ENCODE results near the gene NOP9. TPM values are rescaled to one million over a fixed set of nuclear protein-coding genes. Genes with fewer than 3 reads are reported as not detected.

NOP9 gene
- total and polyA plus RNA-seq, 2 experiments from 2014 or later, result 3.7 to 13.2 TPM

DNA sequence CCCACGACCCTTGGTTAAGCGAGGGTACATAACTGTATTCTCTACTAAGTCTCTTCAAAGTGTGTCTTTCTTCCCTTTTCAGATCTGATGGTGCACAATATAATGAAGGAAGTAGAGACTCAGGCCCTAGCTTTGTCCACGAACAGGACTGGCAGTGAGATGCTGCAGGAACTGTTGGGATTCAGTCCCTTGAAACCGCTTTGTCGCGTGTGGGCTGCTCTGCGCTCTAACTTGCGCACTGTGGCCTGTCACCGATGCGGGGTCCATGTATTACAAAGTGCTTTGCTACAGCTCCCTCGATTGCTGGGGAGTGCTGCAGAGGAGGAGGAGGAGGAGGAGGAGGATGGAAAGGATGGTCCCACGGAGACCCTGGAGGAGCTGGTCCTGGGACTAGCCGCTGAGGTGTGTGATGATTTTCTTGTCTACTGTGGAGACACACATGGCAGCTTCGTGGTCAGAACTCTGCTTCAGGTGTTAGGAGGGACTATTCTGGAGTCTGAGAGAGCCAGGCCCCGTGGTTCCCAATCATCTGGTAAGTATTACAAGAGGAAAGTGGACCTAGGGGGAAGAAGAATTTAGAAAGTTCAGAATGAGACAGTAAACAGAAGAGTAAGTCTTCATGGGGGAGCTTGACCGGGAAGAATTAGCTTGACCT is 803 bp downstream of the NOP9 start:
- Histone ChIP-seq H4K20me1 (ENCODE audit: insufficient read depth, poor library complexity, severe bottlenecking) (no peaks in the 10 kb centered on the region), H3K79me2 (peaks cover 29% of the 10 kb centered on the region), H2AFZ (peak overlapping the region; percentile 67), H3K4me1 (ENCODE audit: insufficient read depth) (peaks cover 20% of the 10 kb centered on the region), H3K9me3 (ENCODE audit: low read depth) (no peaks in the 10 kb centered on the region), H3K4me2 (peak overlapping the region; percentile 85), H3K9me2 (replicated peaks; ENCODE audit: insufficient read depth) (no peaks in the 10 kb centered on the region), H3K36me3 (replicated peaks; ENCODE audit: insufficient read depth, low read depth) (no peaks in the 10 kb centered on the region), H3K27ac (peak overlapping the region; percentile 88), H3K27me3 (no peaks in the 10 kb centered on the region), H3K4me3 (peak overlapping the region; percentile 87)
- 40% methylated on average over 16 of the region's 16 CpGs for WGBS (ENCODE audit: low lambda C conversion rate, missing lambda C conversion rate)
- no peak for DNase-seq (ENCODE audit: low spot score)
- TF ChIP-seq EZH2phosphoT487 (IDR thresholded peaks at IDR 0.05; ENCODE audit: low read depth, severe bottlenecking, unreplicated experiment) (no peak), CTCF (IDR thresholded peaks at IDR 0.05; ENCODE audit: poor library complexity) (no peak), EZH2 (IDR thresholded peaks at IDR 0.05; ENCODE audit: borderline replicate concordance) (no peak)

- no peak overlapping the region for H3K27ac ChIP-seq
- H3K9me2 ChIP-seq (replicated peaks; ENCODE audit: insufficient read depth), result no peaks in the 10 kb centered on the region
- no peaks in the 10 kb centered on the region for H3K9me3 ChIP-seq (ENCODE audit: low read depth)
- DNase-seq (ENCODE audit: low spot score), result no peak
- H3K4me2 ChIP-seq, result no peak overlapping the region
- no peak overlapping the region for H3K4me3 ChIP-seq
- H2AFZ ChIP-seq, result no peak overlapping the region
- H3K4me1 ChIP-seq (ENCODE audit: insufficient read depth), result peaks cover 14% of the 10 kb centered on the region
- H4K20me1 ChIP-seq (ENCODE audit: insufficient read depth, poor library complexity, severe bottlenecking), result no peaks in the 10 kb centered on the region
- H3K79me2 ChIP-seq, result peaks cover 22% of the 10 kb centered on the region
- 99% methylated on average over 11 of the region's 11 CpGs for WGBS (ENCODE audit: low lambda C conversion rate, missing lambda C conversion rate)
- no peaks in the 10 kb centered on the region for H3K36me3 ChIP-seq (replicated peaks; ENCODE audit: insufficient read depth, low read depth)
- TF ChIP-seq CTCF (IDR thresholded peaks at IDR 0.05; ENCODE audit: poor library complexity) (no peak), EZH2 (IDR thresholded peaks at IDR 0.05; ENCODE audit: borderline replicate concordance) (no peak), EZH2phosphoT487 (IDR thresholded peaks at IDR 0.05; ENCODE audit: low read depth, severe bottlenecking, unreplicated experiment) (no peak)
- H3K27me3 ChIP-seq, result no peaks in the 10 kb centered on the region
These were observed 4.4 kb downstream of the NOP9 start for GRCh38 chr14:24304019-24304387.

GRCh38 chr14:24307156-24307574 is 7.5 kb downstream of the NOP9 start:
- Histone ChIP-seq H3K79me2 (peaks cover 2% of the 10 kb centered on the region), H4K20me1 (ENCODE audit: insufficient read depth, poor library complexity, severe bottlenecking) (no peaks in the 10 kb centered on the region), H3K4me3 (peak overlapping the region; percentile 12), H3K9me2 (replicated peaks; ENCODE audit: insufficient read depth) (no peaks in the 10 kb centered on the region), H3K27ac (peak overlapping the region; percentile 98), H3K9me3 (ENCODE audit: low read depth) (no peaks in the 10 kb centered on the region), H3K36me3 (replicated peaks; ENCODE audit: insufficient read depth, low read depth) (no peaks in the 10 kb centered on the region), H3K27me3 (no peaks in the 10 kb centered on the region), H3K4me2 (peak overlapping the region; percentile 76), H3K4me1 (ENCODE audit: insufficient read depth) (peaks cover 5% of the 10 kb centered on the region), H2AFZ (no peak overlapping the region)
- DNase-seq (ENCODE audit: low spot score), result no peak
- TF ChIP-seq CTCF (IDR thresholded peaks at IDR 0.05; ENCODE audit: poor library complexity), result no peak
- no peak for TF ChIP-seq EZH2 (IDR thresholded peaks at IDR 0.05; ENCODE audit: borderline replicate concordance)
- no peak for TF ChIP-seq EZH2phosphoT487 (IDR thresholded peaks at IDR 0.05; ENCODE audit: low read depth, severe bottlenecking, unreplicated experiment)
- 76% methylated on average over 11 of the region's 11 CpGs for WGBS (ENCODE audit: low lambda C conversion rate, missing lambda C conversion rate)

Data from hepatocyte (in vitro differentiated cells).